ENCODE results near the gene NADK. TPM values are rescaled to one million over a fixed set of nuclear protein-coding genes. Genes with fewer than 3 reads are reported as not detected.

The NADK gene
- polyA plus RNA-seq, 1 donor (not counting 4 experiments of a cell fraction or from before 2014, with no cell fraction given) = 54.8 TPM

DNA sequence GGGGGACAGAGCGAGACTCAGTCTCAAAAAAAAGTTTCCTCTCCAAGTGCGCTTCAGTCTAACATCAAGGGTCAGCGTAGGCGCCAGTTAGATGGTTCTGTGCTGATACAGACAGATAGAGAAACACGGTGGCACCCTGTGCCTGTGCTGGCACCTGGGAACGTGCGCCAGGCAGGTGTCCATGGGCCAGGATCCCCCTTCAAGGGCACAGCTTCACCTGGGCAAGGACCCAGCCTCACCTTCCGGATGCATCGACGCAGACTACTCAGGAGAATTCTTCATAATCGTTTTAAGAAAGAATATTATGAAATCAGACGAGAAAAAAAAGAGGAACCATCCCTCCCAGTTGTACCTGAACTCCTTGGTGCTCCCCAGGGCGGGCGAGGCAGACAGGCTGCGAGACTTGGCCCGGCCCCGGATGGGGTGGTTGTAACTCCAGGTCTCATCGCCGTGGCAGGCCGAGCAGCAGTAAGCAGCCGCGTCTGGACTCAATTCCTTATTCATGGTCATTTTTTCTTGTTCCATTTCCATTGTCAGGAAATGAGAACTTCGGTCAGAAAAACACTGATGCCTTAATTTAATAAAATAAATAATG is 13.3 kb downstream of the NADK start:
- no peaks in the 10 kb centered on the region for H3K4me1 ChIP-seq (ENCODE audit: control insufficient read depth, extremely low read depth, insufficient read depth, low read length)
- DNase-seq (ENCODE audit: low read depth, low spot score) (no peak), FAIRE-seq (no peak)
- dilution Hi-C loops (cut with MboI; ENCODE audit: extremely low pct_ligation_motif_present, low sequenced_read_pairs) = no loop called here
- H3K27me3 ChIP-seq (ENCODE audit: control insufficient read depth, extremely low read depth, insufficient read depth, low read length) = no peaks in the 10 kb centered on the region
- H3K9me3 ChIP-seq (ENCODE audit: control insufficient read depth, low read depth, low read length) = no peaks in the 10 kb centered on the region
- TF ChIP-seq EZH2 (IDR thresholded peaks at IDR 0.05; ENCODE audit: low read length) = no peak
- TF ChIP-seq, protein P1, sequence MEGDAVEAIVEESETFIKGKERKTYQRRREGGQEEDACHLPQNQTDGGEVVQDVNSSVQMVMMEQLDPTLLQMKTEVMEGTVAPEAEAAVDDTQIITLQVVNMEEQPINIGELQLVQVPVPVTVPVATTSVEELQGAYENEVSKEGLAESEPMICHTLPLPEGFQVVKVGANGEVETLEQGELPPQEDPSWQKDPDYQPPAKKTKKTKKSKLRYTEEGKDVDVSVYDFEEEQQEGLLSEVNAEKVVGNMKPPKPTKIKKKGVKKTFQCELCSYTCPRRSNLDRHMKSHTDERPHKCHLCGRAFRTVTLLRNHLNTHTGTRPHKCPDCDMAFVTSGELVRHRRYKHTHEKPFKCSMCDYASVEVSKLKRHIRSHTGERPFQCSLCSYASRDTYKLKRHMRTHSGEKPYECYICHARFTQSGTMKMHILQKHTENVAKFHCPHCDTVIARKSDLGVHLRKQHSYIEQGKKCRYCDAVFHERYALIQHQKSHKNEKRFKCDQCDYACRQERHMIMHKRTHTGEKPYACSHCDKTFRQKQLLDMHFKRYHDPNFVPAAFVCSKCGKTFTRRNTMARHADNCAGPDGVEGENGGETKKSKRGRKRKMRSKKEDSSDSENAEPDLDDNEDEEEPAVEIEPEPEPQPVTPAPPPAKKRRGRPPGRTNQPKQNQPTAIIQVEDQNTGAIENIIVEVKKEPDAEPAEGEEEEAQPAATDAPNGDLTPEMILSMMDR (optimal IDR thresholded peaks at IDR 0.05 in 1 of 3, IDR thresholded peaks at IDR 0.05 in 1 of 3, conservative IDR thresholded peaks at IDR 0.05 in 1 of 3; ENCODE audit: extremely low read depth in 1 of 3, insufficient read depth in 2 of 3, low read length in 3 of 3) = no peak
- no peak overlapping the region for H2AFZ ChIP-seq (ENCODE audit: control insufficient read depth, low read length)
- peaks cover 4% of the 10 kb centered on the region for H3K9me1 ChIP-seq (ENCODE audit: control insufficient read depth, extremely low read depth, insufficient read depth, low read length)
- H3K27ac ChIP-seq (ENCODE audit: control insufficient read depth, insufficient read depth, low read length) = no peak overlapping the region
- H3K4me3 ChIP-seq (ENCODE audit: control insufficient read depth in 2 of 3, extremely low read depth in 1 of 3, insufficient read depth in 2 of 3, low read depth in 1 of 3, low read length in 3 of 3) = no peak overlapping the region
- H3K9ac ChIP-seq (ENCODE audit: control insufficient read depth, extremely low read depth, insufficient read depth, low read length) = no peak overlapping the region
- H3K36me3 ChIP-seq (ENCODE audit: control insufficient read depth in 2 of 2, extremely low read depth in 1 of 2, insufficient read depth in 2 of 2, low read length in 2 of 2) = peaks cover 22 to 29% of the 10 kb centered on the region in 2 experiments
- H3K79me2 ChIP-seq (ENCODE audit: control insufficient read depth, insufficient read depth, low read length) = peaks cover 63% of the 10 kb centered on the region
- H4K20me1 ChIP-seq (ENCODE audit: control insufficient read depth, extremely low read depth, insufficient read depth, low read length) = peaks cover 7% of the 10 kb centered on the region
- no peak overlapping the region for H3K4me2 ChIP-seq (ENCODE audit: control insufficient read depth, extremely low read depth, insufficient read depth, low read depth, low read length)

DNA sequence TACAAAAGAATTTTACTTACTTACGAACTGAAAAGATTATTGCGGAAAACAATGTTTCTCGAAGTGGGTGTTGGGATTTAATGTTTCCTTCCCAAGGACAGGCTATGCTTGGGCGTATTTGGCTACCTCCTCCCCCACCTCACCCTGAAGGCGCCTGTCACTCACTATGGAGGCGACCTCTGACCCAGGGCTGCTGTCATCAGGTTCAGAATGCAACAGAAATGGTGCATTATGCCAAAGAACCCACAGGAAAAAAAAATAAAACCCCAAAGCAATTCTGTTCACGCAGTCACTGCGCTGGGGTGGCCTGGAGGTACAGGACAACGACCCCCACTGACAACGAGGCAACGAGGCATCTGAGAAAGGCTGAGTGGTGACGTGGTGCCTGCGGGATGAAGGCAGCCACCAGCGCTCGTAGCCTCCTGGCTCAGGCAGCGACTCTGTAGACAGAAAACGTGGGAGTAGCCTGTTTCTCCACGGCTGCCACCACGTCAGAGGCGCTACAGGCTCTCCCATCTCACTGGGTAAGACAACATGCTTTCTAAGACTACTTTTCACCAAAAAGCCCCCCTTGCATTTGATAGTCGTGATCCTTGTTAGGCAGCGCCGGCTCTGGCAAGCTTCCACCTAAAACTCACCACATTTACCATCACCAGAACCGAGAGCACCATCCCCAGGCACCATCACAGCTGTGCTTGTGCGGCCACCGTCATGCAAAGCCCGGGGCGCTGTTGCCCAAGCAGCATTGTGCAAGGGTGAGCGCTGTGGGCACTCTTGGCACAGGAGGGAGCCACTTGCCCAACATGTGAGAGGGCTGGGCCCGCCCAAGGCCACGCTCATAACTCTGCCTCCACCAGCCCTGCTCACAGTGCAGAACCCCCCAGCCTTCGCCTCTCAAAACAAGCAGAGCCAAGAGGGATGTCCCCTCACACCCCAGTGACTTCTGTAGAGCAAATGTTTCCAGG is 14.3 kb downstream of the NADK start:
- DNase-seq (ENCODE audit: low read depth, low spot score) (no peak), FAIRE-seq (no peak)
- peaks cover 7% of the 10 kb centered on the region for H4K20me1 ChIP-seq (ENCODE audit: control insufficient read depth, extremely low read depth, insufficient read depth, low read length)
- H3K4me3 ChIP-seq (ENCODE audit: control insufficient read depth in 2 of 3, extremely low read depth in 1 of 3, insufficient read depth in 2 of 3, low read depth in 1 of 3, low read length in 3 of 3) = no peak overlapping the region
- H3K36me3 ChIP-seq (ENCODE audit: control insufficient read depth in 2 of 2, extremely low read depth in 1 of 2, insufficient read depth in 2 of 2, low read length in 2 of 2) = peaks cover 24 to 29% of the 10 kb centered on the region in 2 experiments
- H3K27me3 ChIP-seq (ENCODE audit: control insufficient read depth, extremely low read depth, insufficient read depth, low read length) = no peaks in the 10 kb centered on the region
- H3K79me2 ChIP-seq (ENCODE audit: control insufficient read depth, insufficient read depth, low read length) = peaks cover 63% of the 10 kb centered on the region
- dilution Hi-C loops (cut with MboI; ENCODE audit: extremely low pct_ligation_motif_present, low sequenced_read_pairs) = no loop called here
- H3K9me1 ChIP-seq (ENCODE audit: control insufficient read depth, extremely low read depth, insufficient read depth, low read length) = peaks cover 4% of the 10 kb centered on the region
- TF ChIP-seq, protein P1 (optimal IDR thresholded peaks at IDR 0.05 in 1 of 3, IDR thresholded peaks at IDR 0.05 in 1 of 3, conservative IDR thresholded peaks at IDR 0.05 in 1 of 3; ENCODE audit: extremely low read depth in 1 of 3, insufficient read depth in 2 of 3, low read length in 3 of 3) = no peak
- TF ChIP-seq EZH2 (IDR thresholded peaks at IDR 0.05; ENCODE audit: low read length) = no peak
- H3K4me1 ChIP-seq (ENCODE audit: control insufficient read depth, extremely low read depth, insufficient read depth, low read length) = peaks cover 2% of the 10 kb centered on the region
- no peaks in the 10 kb centered on the region for H3K9me3 ChIP-seq (ENCODE audit: control insufficient read depth, low read depth, low read length)
- no peak overlapping the region for H2AFZ ChIP-seq (ENCODE audit: control insufficient read depth, low read length)
- no peak overlapping the region for H3K27ac ChIP-seq (ENCODE audit: control insufficient read depth, insufficient read depth, low read length)
- no peak overlapping the region for H3K9ac ChIP-seq (ENCODE audit: control insufficient read depth, extremely low read depth, insufficient read depth, low read length)
- no peak overlapping the region for H3K4me2 ChIP-seq (ENCODE audit: control insufficient read depth, extremely low read depth, insufficient read depth, low read depth, low read length)
